GM23338 (cell line): ENCODE results near the gene CDK7. TPM values are rescaled to one million over a fixed set of nuclear protein-coding genes. Genes with fewer than 3 reads are reported as not detected.

Experiments used
- ATAC-seq: fragments of 200-7000 bp; cut with Tn5 transposase; 3 replicates; pipeline ENCODE4 v1.9.1; 2020
- DNase-seq: peaks from one replicate; pipeline ENCODE4 v3.0.0-alpha.2; 2015; ENCODE audit warnings: low spot score
- H2AFZ ChIP-seq: fragments of 200-600 bp; sonication (generic); 2 replicates; pipeline ENCODE4 v1.8.0; 2016; ENCODE audit warnings: antibody characterized with exemption, mild to moderate bottlenecking, moderate library complexity
- H3F3A ChIP-seq: fragments of 200-600 bp; sonication (generic); replicated peaks from 2 replicates; pipeline ENCODE4 v1.8.0; 2017; ENCODE audit warnings: antibody characterized with exemption, mixed run types, low read depth
- H3K27ac ChIP-seq: fragments of 200-600 bp; sonication (generic); 2 replicates; pipeline ENCODE4 v1.6.1; 2016; ENCODE audit warnings: low read depth
- H3K27me3 ChIP-seq: fragments of 200-600 bp; sonication (generic); 2 replicates; pipeline ENCODE4 v1.8.0; 2016; ENCODE audit warnings: mild to moderate bottlenecking, mixed run types, moderate library complexity; ENCODE audit not compliant: insufficient read depth
- H3K36me3 ChIP-seq: fragments of 200-600 bp; sonication (generic); 2 replicates; pipeline ENCODE4 v1.8.0; 2016; ENCODE audit warnings: mild to moderate bottlenecking; ENCODE audit not compliant: insufficient read depth
- H3K4me1 ChIP-seq: fragments of 200-600 bp; sonication (generic); 2 replicates; pipeline ENCODE4 v1.8.0; 2016; ENCODE audit warnings: mild to moderate bottlenecking, moderate library complexity; ENCODE audit not compliant: insufficient read depth
- H3K4me2 ChIP-seq: fragments of 200-600 bp; sonication (generic); 2 replicates; pipeline ENCODE4 v1.7.1; 2017; ENCODE audit warnings: mixed run types
- H3K4me3 ChIP-seq: fragments of 200-600 bp; sonication (generic); 2 replicates; pipeline ENCODE4 v1.6.1; 2016; ENCODE audit warnings: mixed run types
- H3K79me2 ChIP-seq: fragments of 200-600 bp; sonication (generic); replicated peaks from 2 replicates; pipeline ENCODE4 v1.8.0; 2017; ENCODE audit warnings: mild to moderate bottlenecking; ENCODE audit not compliant: insufficient read depth
- H3K9me2 ChIP-seq: fragments of 200-600 bp; sonication (generic); 2 replicates; pipeline ENCODE4 v1.8.0; 2017; ENCODE audit not compliant: insufficient read depth
- H4K20me1 ChIP-seq: fragments of 200-600 bp; sonication (generic); replicated peaks from 2 replicates; pipeline ENCODE4 v1.8.0; 2017; ENCODE audit warnings: mild to moderate bottlenecking; ENCODE audit not compliant: insufficient read depth
- H3K27ac Mint-ChIP-seq: 2 replicates; pipeline ENCODE4 v1.8.0; 2020; ENCODE audit warnings: inconsistent platforms, mild to moderate bottlenecking, moderate library complexity, mixed read lengths
- H3K27me3 Mint-ChIP-seq: 3 replicates; pipeline ENCODE4 v1.8.0; 2022; ENCODE audit warnings: low read depth, mild to moderate bottlenecking, moderate library complexity, mixed read lengths, inconsistent platforms; ENCODE audit not compliant: insufficient read depth, poor library complexity
- H3K36me3 Mint-ChIP-seq: 3 replicates; pipeline ENCODE4 v1.8.0; 2021; ENCODE audit warnings: low read depth, mild to moderate bottlenecking, inconsistent platforms, moderate library complexity, mixed read lengths
- H3K4me1 Mint-ChIP-seq: 3 replicates; pipeline ENCODE4 v1.8.0; 2020; ENCODE audit warnings: mild to moderate bottlenecking, inconsistent platforms, mixed read lengths
- H3K4me3 Mint-ChIP-seq: 3 replicates; pipeline ENCODE4 v1.8.0; 2021; ENCODE audit warnings: moderate library complexity, mild to moderate bottlenecking, inconsistent platforms, mixed read lengths
- H3K9me3 Mint-ChIP-seq: 3 replicates; pipeline ENCODE4 v1.8.0; 2020; ENCODE audit warnings: moderate library complexity, mild to moderate bottlenecking, inconsistent platforms, mixed read lengths
- CREB1 ChIP-seq: fragments of 250-450 bp; sonication (Bioruptor Pico); IDR thresholded peaks from 2 replicates; pipeline ENCODE4 v1.5.0; 2020; ENCODE audit warnings: low read depth, mild to moderate bottlenecking, moderate library complexity
- ETS1 ChIP-seq: IDR thresholded peaks from 2 replicates; pipeline ENCODE4 v1.6.1; 2016; ENCODE audit warnings: antibody characterized with exemption
- JUNB ChIP-seq: IDR thresholded peaks from one replicate; pipeline ENCODE4 v1.6.1; 2016; ENCODE audit warnings: antibody characterized with exemption; ENCODE audit not compliant: unreplicated experiment
- NANOG ChIP-seq: IDR thresholded peaks from 2 replicates; pipeline ENCODE4 v1.6.1; 2016; ENCODE audit warnings: antibody characterized with exemption, borderline replicate concordance
- POLR2AphosphoS5 ChIP-seq: IDR thresholded peaks from 2 replicates; pipeline ENCODE4 v1.6.1; 2016; ENCODE audit warnings: antibody characterized with exemption, low read depth
- REST ChIP-seq: IDR thresholded peaks from one replicate; pipeline ENCODE4 v1.6.1; 2018; ENCODE audit warnings: antibody characterized with exemption; ENCODE audit not compliant: unreplicated experiment
- STAT1 ChIP-seq: IDR thresholded peaks from one replicate; pipeline ENCODE4 v1.6.1; 2016; ENCODE audit warnings: antibody characterized with exemption; ENCODE audit not compliant: unreplicated experiment
- ZNF114 ChIP-seq: fragments of 250-450 bp; sonication (Bioruptor Pico); IDR thresholded peaks from 2 replicates; pipeline ENCODE4 v1.5.0; 2020; ENCODE audit warnings: mild to moderate bottlenecking, moderate library complexity
- ZNF462 ChIP-seq: fragments of 250-450 bp; sonication (Bioruptor Pico); IDR thresholded peaks from 2 replicates; pipeline ENCODE4 v1.5.0; 2020; ENCODE audit warnings: mild to moderate bottlenecking, moderate library complexity
- polyA plus RNA-seq: library from polyadenylated mRNA; unstranded; fragments of >200 nt; fragmentation: Nextera tagmentation; extraction: Ambion mirVana; gene quantifications from 2 replicates; pipeline ENCODE4 v1.2.1, GENCODE V29; 2016
- total RNA-seq: library from RNA; depleted of rRNA; stranded (reverse); fragments of >200 nt; shearing (Covaris generic); gene quantifications from 2 replicates; pipeline ENCODE4 v1.2.3, GENCODE V29; 2014

Gene CDK7
- total and polyA plus RNA-seq, 2 experiments from 2014 or later = 78.4 to 80.7 TPM

DNA sequence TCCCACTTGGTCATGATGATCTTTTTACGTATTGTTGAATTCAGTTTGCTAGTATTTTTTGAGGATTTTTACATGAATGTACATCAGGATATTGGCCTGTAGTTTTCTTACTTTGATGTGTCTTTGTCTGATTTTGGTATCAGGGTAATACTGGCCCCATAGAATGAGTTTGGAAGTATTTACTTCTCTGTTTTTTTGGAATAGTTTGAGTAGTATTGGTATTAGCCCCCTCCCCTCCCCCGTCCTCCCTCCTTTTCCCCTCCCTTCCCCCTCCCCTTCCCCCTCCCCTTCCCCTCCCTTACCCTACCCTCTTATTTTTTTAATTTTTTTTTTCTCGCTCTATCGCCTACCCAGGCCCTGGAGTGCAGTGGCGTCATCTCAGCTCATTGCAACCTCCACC is 10.3 kb downstream of the CDK7 start (continued):
- no peak for TF ChIP-seq ZNF462 (CRISPR knock-in tag)
- TF ChIP-seq POLR2AphosphoS5 = no peak
- TF ChIP-seq CREB1 = no peak
- no peak for TF ChIP-seq STAT1
- TF ChIP-seq ZNF114 = no peak
- TF ChIP-seq JUNB = no peak
- TF ChIP-seq NANOG = no peak

GRCh38 chr5:69248019-69248418 is 13.3 kb downstream of the CDK7 start:
- no peaks in the 10 kb centered on the region for H3K9me2 ChIP-seq
- Mint-ChIP-seq H3K27me3 (peaks cover 8% of the 10 kb centered on the region), H3K4me3 (no peak overlapping the region), H3K36me3 (peaks cover 4% of the 10 kb centered on the region; the same call in 2 of the 3 replicates), H3K9me3 (no peaks in the 10 kb centered on the region), H3K27ac (no peak overlapping the region), H3K4me1 (peaks cover 2% of the 10 kb centered on the region; the same call in 1 of the 3 replicates)
- no peaks in the 10 kb centered on the region for H3K27me3 ChIP-seq
- H3K36me3 ChIP-seq = no peaks in the 10 kb centered on the region
- ATAC-seq (no peak), DNase-seq (no peak)
- H4K20me1 ChIP-seq = peaks cover 32% of the 10 kb centered on the region; the same call in 1 of the 2 replicates
- H3K79me2 ChIP-seq = peaks cover 98% of the 10 kb centered on the region
- H3K4me1 ChIP-seq = no peaks in the 10 kb centered on the region
- no peaks in the 10 kb centered on the region for H3F3A ChIP-seq
- H2AFZ ChIP-seq = no peak overlapping the region
- H3K4me2 ChIP-seq = no peak overlapping the region
- H3K27ac ChIP-seq = peak overlapping the region; percentile 68; the same call in 1 of the 2 replicates
- H3K4me3 ChIP-seq = no peak overlapping the region
- TF ChIP-seq ZNF114 = no peak
- TF ChIP-seq STAT1 = no peak
- no peak for TF ChIP-seq NANOG
- no peak for TF ChIP-seq CREB1
- TF ChIP-seq ETS1 = no peak
- TF ChIP-seq REST = no peak
- TF ChIP-seq JUNB = no peak
- no peak for TF ChIP-seq POLR2AphosphoS5
